ENCODE results near the gene LIF. TPM values are rescaled to one million over a fixed set of nuclear protein-coding genes. Genes with fewer than 3 reads are reported as not detected.

The LIF gene
- total RNA-seq, 1 donor from 2014 or later, result 18.9 TPM

DNA sequence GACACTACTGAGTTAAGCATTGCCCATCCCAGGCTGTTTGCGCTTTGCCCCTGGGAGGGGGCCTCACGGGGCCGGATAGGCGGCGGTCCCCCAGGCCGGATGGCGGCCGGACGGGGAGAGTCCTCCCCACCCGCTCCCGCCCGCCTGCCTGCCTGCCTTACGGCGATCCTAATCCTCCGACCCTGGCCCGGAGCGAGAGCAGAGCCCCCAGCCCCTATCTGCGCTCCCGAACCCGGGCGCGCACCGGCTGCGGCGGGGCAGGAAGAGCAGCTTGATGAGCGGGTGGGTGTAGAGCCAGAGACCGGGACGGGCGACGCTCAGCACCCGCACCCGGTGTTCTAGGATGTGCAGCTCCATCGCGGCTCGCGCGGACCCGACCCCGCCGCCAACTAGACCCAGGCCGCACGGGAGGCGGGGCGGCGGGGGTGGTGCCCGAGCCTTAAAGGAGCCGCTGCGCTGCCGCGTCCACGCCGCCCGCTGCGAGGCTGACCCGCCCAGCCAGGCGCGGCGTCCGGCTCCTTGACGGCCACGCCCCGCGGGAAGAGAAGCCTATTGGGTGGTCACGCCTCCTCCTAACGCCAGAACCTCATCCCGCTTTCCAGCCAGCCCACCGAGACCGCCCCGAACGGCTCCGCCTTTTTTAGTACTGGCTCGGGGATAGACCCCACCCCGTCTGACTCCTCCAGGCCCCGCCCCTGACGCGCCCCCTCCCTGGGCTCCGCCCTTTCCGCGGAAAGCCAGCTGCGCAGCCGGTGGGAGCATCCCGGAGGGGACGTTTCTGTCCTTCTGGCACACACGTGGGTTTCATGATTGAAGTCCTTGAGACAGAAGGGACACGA is 42.8 kb upstream of the LIF start, which contains the start of gene CASTOR1:
CASTOR1 (minus strand) TSS at position 365 of the 839 bp plus-strand sequence; CDS start at position 357, 8 bp downstream.
- DNase-seq (ENCODE audit: low spot score), result peak; percentile 99
- peaks cover 31% of the 10 kb centered on the region for H3K4me1 Mint-ChIP-seq (ENCODE audit: low read depth)
- peak within 1 kb of the TSS; percentile 77 for H3K4me3 Mint-ChIP-seq (ENCODE audit: unreplicated experiment)
- H3K36me3 Mint-ChIP-seq (ENCODE audit: low read depth), result peaks cover 21% of the 10 kb centered on the region
- no peaks in the 10 kb centered on the region for H3K27me3 Mint-ChIP-seq (ENCODE audit: low read depth)
- TF ChIP-seq, protein P1, sequence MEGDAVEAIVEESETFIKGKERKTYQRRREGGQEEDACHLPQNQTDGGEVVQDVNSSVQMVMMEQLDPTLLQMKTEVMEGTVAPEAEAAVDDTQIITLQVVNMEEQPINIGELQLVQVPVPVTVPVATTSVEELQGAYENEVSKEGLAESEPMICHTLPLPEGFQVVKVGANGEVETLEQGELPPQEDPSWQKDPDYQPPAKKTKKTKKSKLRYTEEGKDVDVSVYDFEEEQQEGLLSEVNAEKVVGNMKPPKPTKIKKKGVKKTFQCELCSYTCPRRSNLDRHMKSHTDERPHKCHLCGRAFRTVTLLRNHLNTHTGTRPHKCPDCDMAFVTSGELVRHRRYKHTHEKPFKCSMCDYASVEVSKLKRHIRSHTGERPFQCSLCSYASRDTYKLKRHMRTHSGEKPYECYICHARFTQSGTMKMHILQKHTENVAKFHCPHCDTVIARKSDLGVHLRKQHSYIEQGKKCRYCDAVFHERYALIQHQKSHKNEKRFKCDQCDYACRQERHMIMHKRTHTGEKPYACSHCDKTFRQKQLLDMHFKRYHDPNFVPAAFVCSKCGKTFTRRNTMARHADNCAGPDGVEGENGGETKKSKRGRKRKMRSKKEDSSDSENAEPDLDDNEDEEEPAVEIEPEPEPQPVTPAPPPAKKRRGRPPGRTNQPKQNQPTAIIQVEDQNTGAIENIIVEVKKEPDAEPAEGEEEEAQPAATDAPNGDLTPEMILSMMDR (IDR thresholded peaks at IDR 0.05), result no peak
- peak within 1 kb of the TSS; percentile 95 for H3K27ac Mint-ChIP-seq (ENCODE audit: unreplicated experiment)
- no peaks in the 10 kb centered on the region for H3K9me3 Mint-ChIP-seq (ENCODE audit: low read depth)

DNA sequence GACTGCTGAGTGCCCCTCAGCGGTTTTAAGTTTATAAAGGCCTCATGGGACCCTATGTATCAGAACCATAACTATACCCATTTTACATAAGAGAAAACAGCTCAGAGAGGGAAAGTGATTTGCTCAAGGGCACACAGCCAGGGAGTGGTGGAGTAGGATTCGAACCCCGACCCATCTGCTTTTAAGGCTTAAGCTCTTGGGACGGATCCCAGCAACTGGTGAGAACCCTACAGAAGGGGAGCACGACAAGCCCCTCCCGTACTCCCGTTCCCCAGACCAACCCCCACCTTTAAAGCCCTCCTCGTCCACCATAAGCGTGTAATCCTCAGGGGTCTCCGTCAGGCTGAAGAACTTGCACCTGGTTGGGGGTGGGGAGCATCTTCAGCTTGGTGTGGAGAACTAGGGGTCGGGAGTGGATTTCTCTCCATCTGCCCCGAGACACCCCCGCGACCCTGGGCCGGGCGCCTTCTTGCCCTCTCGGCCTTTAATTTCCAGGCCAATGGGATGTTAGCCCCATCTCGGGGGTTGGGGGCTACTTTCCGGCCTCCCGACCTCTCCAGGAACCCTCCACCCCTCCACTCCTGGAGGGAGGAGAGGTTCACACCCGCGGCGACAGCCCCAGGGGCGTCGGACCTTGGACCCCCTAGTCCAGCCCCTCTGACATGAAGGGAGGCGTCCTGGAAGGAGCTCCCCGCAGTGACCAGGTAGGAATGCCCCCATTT is 42.0 kb upstream of the LIF start:
- no peak for DNase-seq (ENCODE audit: low spot score)
- H3K27me3 Mint-ChIP-seq (ENCODE audit: low read depth), result no peaks in the 10 kb centered on the region
- H3K4me1 Mint-ChIP-seq (ENCODE audit: low read depth), result peaks cover 31% of the 10 kb centered on the region
- TF ChIP-seq, protein P1 (IDR thresholded peaks at IDR 0.05), result no peak
- peak overlapping the region; percentile 95 for H3K27ac Mint-ChIP-seq (ENCODE audit: unreplicated experiment)
- H3K36me3 Mint-ChIP-seq (ENCODE audit: low read depth), result peaks cover 16% of the 10 kb centered on the region
- no peaks in the 10 kb centered on the region for H3K9me3 Mint-ChIP-seq (ENCODE audit: low read depth)
- peak overlapping the region; percentile 77 for H3K4me3 Mint-ChIP-seq (ENCODE audit: unreplicated experiment)

DNA sequence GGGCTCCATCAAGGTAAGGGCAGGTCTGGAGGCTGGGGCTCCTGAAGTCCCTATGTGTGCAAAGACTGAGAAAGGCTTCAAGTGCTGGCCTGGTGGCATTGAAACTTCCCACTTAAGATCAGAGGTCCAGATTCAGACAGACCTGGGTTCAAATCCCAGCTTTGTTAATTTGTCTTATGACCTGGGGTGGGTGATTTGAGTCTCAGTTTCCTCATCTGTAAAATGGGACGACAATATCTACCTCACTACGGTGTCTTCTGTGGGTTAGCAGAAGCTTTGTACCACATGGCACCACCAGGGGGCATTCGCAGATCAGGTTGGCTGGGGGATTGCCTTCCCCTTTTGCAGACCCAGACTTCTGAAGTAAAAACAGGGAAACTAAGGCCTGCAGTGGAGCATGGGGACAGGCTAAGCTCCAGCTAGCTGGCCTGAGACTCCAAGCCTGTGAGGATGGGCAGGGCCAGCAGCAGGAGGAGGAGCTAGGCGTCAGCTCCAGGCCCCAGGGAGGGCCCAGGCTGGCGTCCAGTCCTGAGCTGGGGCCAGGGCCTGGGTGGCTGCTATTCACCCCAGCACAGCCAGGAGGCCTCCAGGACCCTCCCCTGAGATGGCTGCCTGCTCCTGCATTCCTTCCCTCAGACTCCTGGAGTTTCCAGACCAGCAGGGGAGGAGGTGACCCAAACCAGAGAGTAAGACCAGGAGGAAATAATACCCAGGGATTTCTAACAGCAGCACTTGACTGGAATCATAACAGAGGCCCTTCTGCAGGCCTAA is 41.3 kb upstream of the LIF start:
- Mint-ChIP-seq H3K27ac (ENCODE audit: unreplicated experiment) (peak overlapping the region; percentile 95), H3K36me3 (ENCODE audit: low read depth) (peaks cover 12% of the 10 kb centered on the region), H3K9me3 (ENCODE audit: low read depth) (no peaks in the 10 kb centered on the region), H3K27me3 (ENCODE audit: low read depth) (no peaks in the 10 kb centered on the region), H3K4me3 (ENCODE audit: unreplicated experiment) (peak overlapping the region; percentile 77), H3K4me1 (ENCODE audit: low read depth) (peaks cover 31% of the 10 kb centered on the region)
- TF ChIP-seq, protein P1 (IDR thresholded peaks at IDR 0.05), result peak; percentile 82
- DNase-seq (ENCODE audit: low spot score), result no peak

DNA sequence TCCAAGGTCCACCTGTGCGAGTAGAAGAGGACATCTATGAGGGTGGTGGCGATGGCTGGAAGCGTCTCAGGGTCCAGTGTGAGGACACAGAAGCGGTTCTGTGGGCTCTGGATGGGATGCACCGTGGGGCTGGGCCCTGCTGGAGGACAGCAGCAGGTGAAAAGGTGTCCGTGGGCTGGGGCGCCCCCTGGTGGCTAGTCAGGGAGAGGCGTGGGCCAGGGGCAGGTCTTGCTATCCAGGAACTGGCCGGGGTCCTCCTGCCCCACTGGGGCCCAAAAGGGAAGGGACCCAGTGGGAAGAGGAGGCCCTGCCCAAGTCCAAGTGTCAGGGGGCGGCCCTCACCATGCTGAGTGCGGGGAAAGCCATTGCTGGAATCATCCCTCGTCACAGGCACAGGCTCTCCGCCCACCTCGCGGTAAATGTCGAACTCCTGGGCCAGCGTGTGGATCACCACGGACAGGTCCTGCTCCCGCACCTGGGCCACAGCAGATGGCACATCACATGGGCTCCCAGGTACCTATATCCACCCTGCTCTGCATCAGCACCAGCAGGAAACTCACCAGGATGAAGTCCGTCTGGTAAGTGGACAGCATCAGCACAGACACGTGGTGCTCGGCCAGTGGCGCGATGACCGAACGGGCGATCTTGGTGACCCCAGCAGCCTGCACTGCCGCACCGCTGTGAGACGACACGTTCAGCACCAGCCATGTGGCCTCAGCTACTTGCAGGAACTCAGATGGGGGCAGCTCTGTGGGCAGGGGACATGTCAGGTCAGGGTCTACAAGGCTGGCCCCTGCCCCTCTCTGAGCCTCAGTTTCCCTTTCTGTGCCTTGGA is 40.5 kb upstream of the LIF start:
- Mint-ChIP-seq H3K9me3 (ENCODE audit: low read depth) (no peaks in the 10 kb centered on the region), H3K27me3 (ENCODE audit: low read depth) (no peaks in the 10 kb centered on the region), H3K4me3 (ENCODE audit: unreplicated experiment) (no peak overlapping the region), H3K27ac (ENCODE audit: unreplicated experiment) (no peak overlapping the region), H3K36me3 (ENCODE audit: low read depth) (peaks cover 10% of the 10 kb centered on the region), H3K4me1 (ENCODE audit: low read depth) (peaks cover 31% of the 10 kb centered on the region)
- TF ChIP-seq, protein P1 (IDR thresholded peaks at IDR 0.05), result peak; percentile 89
- DNase-seq (ENCODE audit: low spot score), result no peak
